Panc1 (cell line): ENCODE data around the gene CPLANE2.

Source experiments
- TF ChIP-seq, protein P1 (sequence below): fragments of 450-650 bp; IDR thresholded peaks from 2 replicates; pipeline ENCODE4 v1.5.1; 2017; ENCODE audit warnings: mild to moderate bottlenecking
- TF ChIP-seq, protein P2 (sequence below), 2 experiments: IDR thresholded peaks; 2 replicates each; pipeline ENCODE4 v1.6.1; 2011 to 2012; ENCODE audit warnings: low read depth in 2 of 2, control low read depth in 1 of 2, low read length in 1 of 2, mild to moderate bottlenecking in 1 of 2, moderate library complexity in 1 of 2; ENCODE audit not compliant: insufficient read depth in 1 of 2

DNA sequence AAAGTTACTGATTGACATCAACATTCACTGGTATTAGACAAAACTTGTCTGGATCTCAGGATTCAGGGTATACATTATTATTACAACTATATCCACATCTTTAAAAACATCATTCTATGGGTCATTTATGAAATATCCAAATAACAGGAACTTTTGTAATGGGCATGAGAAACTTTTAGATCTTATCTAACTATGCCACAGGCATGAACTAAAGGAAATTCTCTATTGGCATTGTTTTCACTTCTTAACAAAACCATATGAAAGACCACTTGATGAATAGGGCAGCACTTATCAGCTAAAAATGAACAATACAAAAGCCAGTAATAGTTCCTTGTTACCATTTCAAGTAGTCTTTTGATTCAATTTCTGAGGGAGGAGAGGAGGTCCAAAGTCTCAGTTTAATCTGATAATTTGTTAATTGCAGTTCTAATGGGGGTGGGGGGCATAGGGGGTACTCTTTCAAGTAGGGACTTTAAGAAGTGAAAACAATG is 30.8 kb upstream of the CPLANE2 start:
- TF ChIP-seq, protein P1, sequence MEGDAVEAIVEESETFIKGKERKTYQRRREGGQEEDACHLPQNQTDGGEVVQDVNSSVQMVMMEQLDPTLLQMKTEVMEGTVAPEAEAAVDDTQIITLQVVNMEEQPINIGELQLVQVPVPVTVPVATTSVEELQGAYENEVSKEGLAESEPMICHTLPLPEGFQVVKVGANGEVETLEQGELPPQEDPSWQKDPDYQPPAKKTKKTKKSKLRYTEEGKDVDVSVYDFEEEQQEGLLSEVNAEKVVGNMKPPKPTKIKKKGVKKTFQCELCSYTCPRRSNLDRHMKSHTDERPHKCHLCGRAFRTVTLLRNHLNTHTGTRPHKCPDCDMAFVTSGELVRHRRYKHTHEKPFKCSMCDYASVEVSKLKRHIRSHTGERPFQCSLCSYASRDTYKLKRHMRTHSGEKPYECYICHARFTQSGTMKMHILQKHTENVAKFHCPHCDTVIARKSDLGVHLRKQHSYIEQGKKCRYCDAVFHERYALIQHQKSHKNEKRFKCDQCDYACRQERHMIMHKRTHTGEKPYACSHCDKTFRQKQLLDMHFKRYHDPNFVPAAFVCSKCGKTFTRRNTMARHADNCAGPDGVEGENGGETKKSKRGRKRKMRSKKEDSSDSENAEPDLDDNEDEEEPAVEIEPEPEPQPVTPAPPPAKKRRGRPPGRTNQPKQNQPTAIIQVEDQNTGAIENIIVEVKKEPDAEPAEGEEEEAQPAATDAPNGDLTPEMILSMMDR, result no peak
- TF ChIP-seq, protein P2, sequence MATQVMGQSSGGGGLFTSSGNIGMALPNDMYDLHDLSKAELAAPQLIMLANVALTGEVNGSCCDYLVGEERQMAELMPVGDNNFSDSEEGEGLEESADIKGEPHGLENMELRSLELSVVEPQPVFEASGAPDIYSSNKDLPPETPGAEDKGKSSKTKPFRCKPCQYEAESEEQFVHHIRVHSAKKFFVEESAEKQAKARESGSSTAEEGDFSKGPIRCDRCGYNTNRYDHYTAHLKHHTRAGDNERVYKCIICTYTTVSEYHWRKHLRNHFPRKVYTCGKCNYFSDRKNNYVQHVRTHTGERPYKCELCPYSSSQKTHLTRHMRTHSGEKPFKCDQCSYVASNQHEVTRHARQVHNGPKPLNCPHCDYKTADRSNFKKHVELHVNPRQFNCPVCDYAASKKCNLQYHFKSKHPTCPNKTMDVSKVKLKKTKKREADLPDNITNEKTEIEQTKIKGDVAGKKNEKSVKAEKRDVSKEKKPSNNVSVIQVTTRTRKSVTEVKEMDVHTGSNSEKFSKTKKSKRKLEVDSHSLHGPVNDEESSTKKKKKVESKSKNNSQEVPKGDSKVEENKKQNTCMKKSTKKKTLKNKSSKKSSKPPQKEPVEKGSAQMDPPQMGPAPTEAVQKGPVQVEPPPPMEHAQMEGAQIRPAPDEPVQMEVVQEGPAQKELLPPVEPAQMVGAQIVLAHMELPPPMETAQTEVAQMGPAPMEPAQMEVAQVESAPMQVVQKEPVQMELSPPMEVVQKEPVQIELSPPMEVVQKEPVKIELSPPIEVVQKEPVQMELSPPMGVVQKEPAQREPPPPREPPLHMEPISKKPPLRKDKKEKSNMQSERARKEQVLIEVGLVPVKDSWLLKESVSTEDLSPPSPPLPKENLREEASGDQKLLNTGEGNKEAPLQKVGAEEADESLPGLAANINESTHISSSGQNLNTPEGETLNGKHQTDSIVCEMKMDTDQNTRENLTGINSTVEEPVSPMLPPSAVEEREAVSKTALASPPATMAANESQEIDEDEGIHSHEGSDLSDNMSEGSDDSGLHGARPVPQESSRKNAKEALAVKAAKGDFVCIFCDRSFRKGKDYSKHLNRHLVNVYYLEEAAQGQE (IDR thresholded peaks at IDR 0.05; ENCODE audit: insufficient read depth in 1 of 2, low read depth in 2 of 2, low read length in 1 of 2), result no peak
